IPS DF 6.9 (cell line): ENCODE results near the gene PDE5A.

Source experiments
- DNase-seq: peaks from one replicate; pipeline ENCODE4 v3.0.0-alpha.2; 2013; ENCODE audit warnings: low read depth, low spot score
- H3K27ac ChIP-seq: one replicate; pipeline ENCODE4 v1.5.1; 2013; ENCODE audit warnings: low read length, control low read depth
- H3K27me3 ChIP-seq: 2 replicates; pipeline ENCODE4 v1.6.1; 2013; ENCODE audit warnings: mild to moderate bottlenecking, low read length; ENCODE audit not compliant: control insufficient read depth, insufficient read depth
- H3K36me3 ChIP-seq: 2 replicates; pipeline ENCODE4 v1.6.1; 2013; ENCODE audit warnings: low read length; ENCODE audit not compliant: control insufficient read depth, insufficient read depth
- H3K4me1 ChIP-seq: 2 replicates; pipeline ENCODE4 v1.6.1; 2013; ENCODE audit warnings: low read length; ENCODE audit not compliant: control insufficient read depth, insufficient read depth
- H3K4me3 ChIP-seq: 2 replicates; pipeline ENCODE4 v1.5.1; 2013; ENCODE audit warnings: mild to moderate bottlenecking, low read length
- H3K9me3 ChIP-seq: 2 replicates; pipeline ENCODE4 v1.6.1; 2013; ENCODE audit warnings: low read length, inconsistent platforms; ENCODE audit not compliant: control insufficient read depth, insufficient read depth
- WGBS: extraction: QIAGEN DNeasy Blood & Tissue Kit; methylation state at CpG from one replicate; pipeline ENCODE4 v1.1.7; 2013; ENCODE audit warnings: mixed read lengths, missing lambda C conversion rate; ENCODE audit not compliant: insufficient read length, insufficient coverage; 5-methylcytosine and 5-hydroxymethylcytosine counted together

Gene PDE5A

DNA sequence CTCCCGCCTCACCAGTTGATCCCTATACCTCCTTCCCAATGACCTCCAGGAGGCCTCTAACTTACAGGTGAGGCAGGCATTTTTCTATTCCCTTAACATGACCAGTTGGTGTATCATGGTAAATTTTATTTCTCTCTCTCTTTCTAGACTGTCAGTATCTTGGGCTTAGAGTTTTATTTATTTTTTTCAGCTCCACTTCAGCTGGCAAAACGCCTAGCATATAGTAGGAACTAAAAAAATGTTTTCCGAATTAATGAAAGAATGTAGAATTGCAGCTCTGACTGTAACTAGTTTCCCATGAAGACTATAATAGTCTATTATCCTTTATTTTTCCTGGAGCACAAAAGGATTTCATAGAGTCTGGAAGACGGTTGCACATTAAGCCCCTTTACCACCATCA, 84.8 kb downstream of the PDE5A start:
- no peaks in the 10 kb centered on the region for H3K36me3 ChIP-seq
- no peaks in the 10 kb centered on the region for H3K27me3 ChIP-seq
- no peaks in the 10 kb centered on the region for H3K4me1 ChIP-seq
- WGBS: no CpG with 5 or more reads among the region's 4 CpGs
- H3K27ac ChIP-seq: no peak overlapping the region
- no peaks in the 10 kb centered on the region for H3K9me3 ChIP-seq
- no peak for DNase-seq
- no peak overlapping the region for H3K4me3 ChIP-seq

GRCh38 chr4:119543187-119543586, 85.4 kb downstream of the PDE5A start:
- no CpG with 5 or more reads among the region's 1 CpG for WGBS
- Histone ChIP-seq H3K36me3 (no peaks in the 10 kb centered on the region), H3K27ac (no peak overlapping the region), H3K4me3 (no peak overlapping the region), H3K9me3 (no peaks in the 10 kb centered on the region), H3K4me1 (no peaks in the 10 kb centered on the region), H3K27me3 (no peaks in the 10 kb centered on the region)
- no peak for DNase-seq

DNA sequence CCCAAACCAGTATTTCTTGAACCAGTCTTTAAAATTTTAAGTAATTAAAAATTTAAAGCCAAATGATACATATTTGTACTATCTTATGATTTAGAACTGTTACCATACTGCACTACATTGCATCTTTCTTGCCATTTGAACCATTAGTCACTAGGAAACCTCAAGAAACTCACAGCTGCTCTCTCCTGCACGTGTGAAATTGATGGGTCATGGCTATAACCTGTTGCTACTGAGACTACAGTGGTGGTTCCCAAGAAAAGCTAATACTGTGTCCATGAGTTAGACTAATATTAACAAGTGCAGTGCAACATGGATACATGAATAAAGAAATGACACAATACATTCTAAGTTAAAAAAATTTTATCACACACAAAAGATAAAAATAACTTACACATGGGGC, 88.4 kb downstream of the PDE5A start:
- no peaks in the 10 kb centered on the region for H3K36me3 ChIP-seq
- DNase-seq: no peak
- H3K9me3 ChIP-seq: no peaks in the 10 kb centered on the region
- WGBS: no CpG with 5 or more reads among the region's 1 CpG
- H3K27me3 ChIP-seq: no peaks in the 10 kb centered on the region
- H3K27ac ChIP-seq: no peak overlapping the region
- H3K4me1 ChIP-seq: no peaks in the 10 kb centered on the region
- no peak overlapping the region for H3K4me3 ChIP-seq

GRCh38 chr4:119537586-119537985, 91.0 kb downstream of the PDE5A start:
- Histone ChIP-seq H3K27me3 (no peaks in the 10 kb centered on the region), H3K27ac (no peak overlapping the region), H3K4me1 (no peaks in the 10 kb centered on the region), H3K9me3 (peaks cover 2% of the 10 kb centered on the region), H3K4me3 (no peak overlapping the region), H3K36me3 (no peaks in the 10 kb centered on the region)
- no CpG with 5 or more reads among the region's 1 CpG for WGBS
- no peak for DNase-seq

GRCh38 chr4:119536572-119537528, 91.8 kb downstream of the PDE5A start:
- H3K36me3 ChIP-seq: no peaks in the 10 kb centered on the region

DNA sequence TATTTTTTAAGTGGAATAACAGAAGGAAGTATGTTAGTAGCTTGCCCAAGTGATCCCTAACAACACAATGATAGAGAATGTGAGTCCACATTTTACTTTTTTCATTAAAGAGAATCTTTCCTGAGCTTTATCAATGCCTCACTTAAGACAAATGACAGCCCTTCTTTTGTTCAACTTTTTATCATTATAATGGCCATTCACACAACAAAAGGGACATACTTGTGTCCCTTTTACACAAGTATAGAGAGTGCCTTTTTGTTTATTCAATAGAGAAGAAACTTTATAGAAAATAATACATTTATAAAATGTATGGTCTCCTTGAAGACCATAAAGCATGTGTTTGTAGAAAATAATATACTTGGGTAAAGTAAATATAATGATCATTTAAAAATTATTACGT, 96.3 kb downstream of the PDE5A start:
- Histone ChIP-seq H3K4me1 (no peaks in the 10 kb centered on the region), H3K9me3 (peaks cover 2% of the 10 kb centered on the region), H3K27ac (no peak overlapping the region), H3K36me3 (no peaks in the 10 kb centered on the region), H3K27me3 (no peaks in the 10 kb centered on the region), H3K4me3 (no peak overlapping the region)
- no peak for DNase-seq
- no CpG with 5 or more reads among the region's 1 CpG for WGBS

More at GRCh38 chr4:119536572-119537528, 91.8 kb downstream of the PDE5A start:
- Histone ChIP-seq H3K27ac (no peak overlapping the region), H3K4me3 (no peak overlapping the region), H3K4me1 (no peaks in the 10 kb centered on the region), H3K27me3 (no peaks in the 10 kb centered on the region), H3K9me3 (peaks cover 2% of the 10 kb centered on the region)
- WGBS: 100% methylated on average over 3 of the region's 6 CpGs
- DNase-seq: no peak

DNA sequence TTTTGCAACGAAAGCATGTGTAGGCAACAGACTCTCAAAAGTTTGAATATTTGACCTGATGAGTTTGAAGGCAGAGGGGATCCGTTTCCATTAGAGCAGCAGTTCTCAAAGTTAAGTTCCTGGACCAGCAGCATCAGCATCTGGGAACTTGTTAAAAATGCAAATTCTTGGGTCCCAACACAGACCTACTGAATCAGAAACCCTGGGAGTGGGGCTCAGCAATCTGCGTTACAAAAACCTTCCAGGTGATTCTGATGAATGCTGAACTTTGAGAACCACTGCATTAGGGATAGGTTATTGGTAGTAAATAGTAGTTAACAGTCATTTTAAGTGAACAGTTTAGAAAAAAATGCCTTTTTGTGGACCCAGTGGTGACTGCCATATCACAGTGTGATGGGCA, 98.8 kb downstream of the PDE5A start:
- Histone ChIP-seq H3K36me3 (no peaks in the 10 kb centered on the region), H3K9me3 (no peaks in the 10 kb centered on the region; the same call in 1 of the 2 replicates), H3K27ac (no peak overlapping the region), H3K4me3 (no peak overlapping the region), H3K27me3 (no peaks in the 10 kb centered on the region), H3K4me1 (no peaks in the 10 kb centered on the region; the same call in 1 of the 2 replicates)
- no CpG with 5 or more reads among the region's 3 CpGs for WGBS
- DNase-seq: no peak

DNA sequence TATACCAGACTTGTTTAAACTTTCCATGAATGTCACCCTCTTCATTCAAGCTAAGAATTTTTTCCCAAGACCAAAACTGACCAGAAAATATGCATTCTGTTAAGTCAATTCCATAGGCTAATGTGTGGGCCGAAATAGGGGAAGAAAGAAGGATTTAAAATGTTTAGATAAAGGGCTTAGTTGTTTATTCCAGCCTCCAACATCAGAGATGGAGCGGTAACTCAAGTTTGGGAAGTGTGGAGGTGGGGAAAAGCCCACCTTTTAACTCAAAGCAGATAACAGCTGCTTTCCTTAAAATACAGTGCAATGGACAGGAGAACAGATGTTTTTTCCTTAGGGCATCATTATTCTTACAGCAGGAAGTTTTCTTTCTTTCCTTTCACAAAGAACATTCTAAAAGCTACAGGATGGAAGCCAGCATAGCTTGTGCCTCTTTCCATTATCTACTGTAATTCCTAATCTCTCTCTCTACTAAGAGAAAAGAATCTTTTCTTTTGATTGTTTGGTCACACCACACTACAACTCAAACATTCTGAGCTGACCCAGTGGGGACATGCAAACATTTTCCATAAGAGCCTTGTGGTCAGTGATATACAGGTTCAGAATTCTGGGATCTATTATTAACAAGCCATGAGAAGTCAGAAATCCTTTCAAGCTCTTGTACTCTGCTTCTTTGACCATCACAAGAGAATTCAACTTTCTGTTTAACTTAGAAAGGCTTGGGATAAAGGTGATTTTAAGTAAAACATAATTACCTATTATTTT, 101.6 kb downstream of the PDE5A start:
- no peak for DNase-seq
- WGBS: no CpG with 5 or more reads among the region's 2 CpGs
- no peak overlapping the region for H3K27ac ChIP-seq

GRCh38 chr4:119525771-119526712, 102.6 kb downstream of the PDE5A start:
- DNase-seq: no peak
- Histone ChIP-seq H3K27ac (no peak overlapping the region), H3K4me1 (no peaks in the 10 kb centered on the region; the same call in 1 of the 2 replicates), H3K9me3 (no peaks in the 10 kb centered on the region), H3K27me3 (no peaks in the 10 kb centered on the region), H3K36me3 (no peaks in the 10 kb centered on the region), H3K4me3 (no peak overlapping the region)
- no CpG with 5 or more reads among the region's 3 CpGs for WGBS

More for the DNA sequence above, 101.6 kb downstream of the PDE5A start:
- no peaks in the 10 kb centered on the region; the same call in 1 of the 2 replicates for H3K4me1 ChIP-seq
- H3K27me3 ChIP-seq: no peaks in the 10 kb centered on the region
- H3K4me3 ChIP-seq: no peak overlapping the region
- H3K36me3 ChIP-seq: no peaks in the 10 kb centered on the region
- H3K9me3 ChIP-seq: no peaks in the 10 kb centered on the region
